ENCODE measurements around the gene ADISSP.

GRCh38 chr20:3734111-3734843 lies 33.3 kb downstream of the ADISSP start:
- no peak for TF ChIP-seq CTCF (conservative IDR thresholded peaks at IDR 0.05 in 1 of 2, IDR thresholded peaks at IDR 0.05 in 1 of 2; ENCODE audit: extremely low read depth in 1 of 2, insufficient read depth in 1 of 2, low read depth in 1 of 2, low read length in 2 of 2)
- TF ChIP-seq EZH2 (IDR thresholded peaks at IDR 0.05; ENCODE audit: borderline replicate concordance, low read length), result no peak

All from mammary epithelial cell (primary cell).